BLaER1 treated with 17β-estradiol and CSF1 and Interleukin-3, amounts not matched to agents 10 nM and 100 nM (cell line): ENCODE data around the gene E4F1.

Experiments used
- H3K27ac ChIP-seq, 11 experiments: shearing (Covaris generic); formaldehyde crosslinking; 2 replicates each; pipeline ENCODE4 v1.8.1; 2022
- H3K27me3 ChIP-seq, 11 experiments: shearing (Covaris generic); formaldehyde crosslinking; 2 replicates each; pipeline ENCODE4 v1.8.1; 2022
- H3K36me3 ChIP-seq, 11 experiments: shearing (Covaris generic); formaldehyde crosslinking; 2 replicates each; pipeline ENCODE4 v1.8.1; 2022
- H3K4me1 ChIP-seq, 10 experiments: shearing (Covaris generic); formaldehyde crosslinking; 2 replicates each; pipeline ENCODE4 v1.8.1; 2022
- H3K4me2 ChIP-seq, 11 experiments: shearing (Covaris generic); formaldehyde crosslinking; 2 replicates each; pipeline ENCODE4 v1.8.1; 2022
- H3K4me3 ChIP-seq, 10 experiments: shearing (Covaris generic); formaldehyde crosslinking; 2 replicates each; pipeline ENCODE4 v1.8.1; 2022
- H3K9ac ChIP-seq, 11 experiments: shearing (Covaris generic); formaldehyde crosslinking; 2 replicates each; pipeline ENCODE4 v1.8.1; 2022
- H3K9me3 ChIP-seq, 11 experiments: shearing (Covaris generic); formaldehyde crosslinking; replicated peaks in 1 of 11; 2 replicates each; pipeline ENCODE4 v1.8.1; 2022
- H4K20me1 ChIP-seq, 11 experiments: shearing (Covaris generic); formaldehyde crosslinking; 2 replicates each; pipeline ENCODE4 v1.8.1; 2022
- Cebpa-rat ChIP-seq, 11 experiments: shearing (Covaris generic); IDR thresholded peaks; 2 replicates each; pipeline ENCODE4 v1.8.1; 2022

Gene E4F1

GRCh38 chr16:2232094-2232990, 9.0 kb downstream of the E4F1 start:
- no peak overlapping the region for H3K4me2 ChIP-seq
- no peak overlapping the region for H3K4me3 ChIP-seq
- H4K20me1 ChIP-seq: peaks cover 46 to 98% (median 92%) of the 10 kb centered on the region in 11 experiments; a peak in 21 of 22 replicates
- no peak overlapping the region for H3K27ac ChIP-seq
- H3K9me3 ChIP-seq: no peaks in the 10 kb centered on the region
- peaks cover 78 to 97% (median 92%) of the 10 kb centered on the region in 11 experiments for H3K36me3 ChIP-seq
- peaks cover 7 to 16% (median 14%) of the 10 kb centered on the region in 10 experiments; a peak in 18 of 20 replicates for H3K4me1 ChIP-seq
- no peak for TF ChIP-seq Cebpa-rat (IDR thresholded peaks at IDR 0.05)
- no peak overlapping the region; a peak in 2 of 22 replicates for H3K9ac ChIP-seq
- peaks cover 14 to 24% (median 15%) of the 10 kb centered on the region in 11 experiments for H3K27me3 ChIP-seq

GRCh38 chr16:2233046-2233775, 9.8 kb downstream of the E4F1 start:
- Histone ChIP-seq H3K27me3 (peaks cover 19 to 32% (median 23%) of the 10 kb centered on the region in 11 experiments), H3K9me3 (no peaks in the 10 kb centered on the region), H3K27ac (no peak overlapping the region), H3K4me3 (no peak overlapping the region), H3K9ac (no peak overlapping the region), H3K4me2 (peak overlapping the region in 4 of 11 experiments; percentile 45 to 65 (median 61); a peak in 5 of 22 replicates), H3K36me3 (peaks cover 73 to 95% (median 85%) of the 10 kb centered on the region in 11 experiments), H4K20me1 (peaks cover 40 to 98% (median 93%) of the 10 kb centered on the region in 11 experiments; a peak in 21 of 22 replicates), H3K4me1 (peaks cover 7 to 16% (median 14%) of the 10 kb centered on the region in 10 experiments; a peak in 18 of 20 replicates)
- no peak for TF ChIP-seq Cebpa-rat (IDR thresholded peaks at IDR 0.05)

GRCh38 chr16:2233872-2234812, 10.8 kb downstream of the E4F1 start:
- H4K20me1 ChIP-seq: peaks cover 31 to 98% (median 93%) of the 10 kb centered on the region in 11 experiments; a peak in 21 of 22 replicates
- no peak overlapping the region for H3K4me3 ChIP-seq
- peak overlapping the region in 6 of 11 experiments; percentile 4 to 65 (median 54); a peak in 11 of 22 replicates for H3K4me2 ChIP-seq
- no peak overlapping the region for H3K9ac ChIP-seq
- H3K9me3 ChIP-seq: no peaks in the 10 kb centered on the region
- H3K36me3 ChIP-seq: peaks cover 64 to 95% (median 81%) of the 10 kb centered on the region in 11 experiments
- H3K4me1 ChIP-seq: peaks cover 7 to 16% (median 14%) of the 10 kb centered on the region in 10 experiments; a peak in 18 of 20 replicates
- TF ChIP-seq Cebpa-rat (IDR thresholded peaks at IDR 0.05): no peak
- H3K27ac ChIP-seq: no peak overlapping the region
- peaks cover 19 to 37% (median 25%) of the 10 kb centered on the region in 11 experiments for H3K27me3 ChIP-seq

- H3K9me3 ChIP-seq: no peaks in the 10 kb centered on the region
- H3K27me3 ChIP-seq: peaks cover 19 to 37% (median 25%) of the 10 kb centered on the region in 11 experiments
- no peak for TF ChIP-seq Cebpa-rat (IDR thresholded peaks at IDR 0.05)
- H3K36me3 ChIP-seq: peaks cover 62 to 95% (median 81%) of the 10 kb centered on the region in 11 experiments
- no peak overlapping the region for H3K4me3 ChIP-seq
- no peak overlapping the region for H3K4me2 ChIP-seq
- no peak overlapping the region for H3K9ac ChIP-seq
- H4K20me1 ChIP-seq: peaks cover 27 to 98% (median 93%) of the 10 kb centered on the region in 11 experiments; a peak in 21 of 22 replicates
- H3K4me1 ChIP-seq: peaks cover 7 to 16% (median 12%) of the 10 kb centered on the region in 10 experiments; a peak in 18 of 20 replicates
- no peak overlapping the region for H3K27ac ChIP-seq
Measured at GRCh38 chr16:2234813-2235170, 11.4 kb downstream of the E4F1 start.

- Histone ChIP-seq H3K9ac (no peak overlapping the region), H3K9me3 (no peaks in the 10 kb centered on the region), H3K27me3 (peaks cover 19 to 37% (median 25%) of the 10 kb centered on the region in 11 experiments), H4K20me1 (peaks cover 23 to 98% (median 91%) of the 10 kb centered on the region in 11 experiments; a peak in 21 of 22 replicates), H3K27ac (no peak overlapping the region), H3K4me2 (no peak overlapping the region), H3K36me3 (peaks cover 60 to 95% (median 80%) of the 10 kb centered on the region in 11 experiments), H3K4me3 (no peak overlapping the region), H3K4me1 (peaks cover 7 to 16% (median 11%) of the 10 kb centered on the region in 10 experiments; a peak in 18 of 20 replicates)
- TF ChIP-seq Cebpa-rat (IDR thresholded peaks at IDR 0.05): no peak
Measured at GRCh38 chr16:2235234-2235651, 11.9 kb downstream of the E4F1 start.

- no peak for TF ChIP-seq Cebpa-rat (IDR thresholded peaks at IDR 0.05)
- Histone ChIP-seq H3K9ac (no peak overlapping the region), H3K27ac (no peak overlapping the region), H3K4me3 (no peak overlapping the region), H3K36me3 (peaks cover 56 to 93% (median 76%) of the 10 kb centered on the region in 11 experiments), H3K27me3 (peaks cover 19 to 37% (median 25%) of the 10 kb centered on the region in 11 experiments), H3K9me3 (no peaks in the 10 kb centered on the region), H3K4me2 (no peak overlapping the region), H4K20me1 (peaks cover 19 to 98% (median 86%) of the 10 kb centered on the region in 11 experiments; a peak in 21 of 22 replicates), H3K4me1 (peaks cover 1 to 16% (median 11%) of the 10 kb centered on the region in 10 experiments; a peak in 16 of 20 replicates)
Measured at GRCh38 chr16:2235695-2236336, 12.4 kb downstream of the E4F1 start.

GRCh38 chr16:2236337-2237101, 13.1 kb downstream of the E4F1 start, which contains the start of gene DNASE1L2:
Gene DNASE1L2, plus strand, starts transcription at chr16:2236444. Its CDS starts 373 bp downstream, at chr16:2236817.
- H3K4me2 ChIP-seq: no peak within 1 kb of the TSS

More at GRCh38 chr16:2236337-2237101, 13.1 kb downstream of the E4F1 start, which contains the start of gene DNASE1L2:
- no peak within 1 kb of the TSS for H3K4me3 ChIP-seq
- peaks cover 0 to 16% (median 11%) of the 10 kb centered on the region in 10 experiments; a peak in 12 of 20 replicates for H3K4me1 ChIP-seq
- no peak within 1 kb of the TSS for H3K27ac ChIP-seq
- TF ChIP-seq Cebpa-rat (IDR thresholded peaks at IDR 0.05): no peak
- H3K27me3 ChIP-seq: peaks cover 19 to 37% (median 25%) of the 10 kb centered on the region in 11 experiments
- H3K9ac ChIP-seq: no peak within 1 kb of the TSS
- H4K20me1 ChIP-seq: peaks cover 16 to 92% (median 78%) of the 10 kb centered on the region in 11 experiments; a peak in 21 of 22 replicates
- H3K9me3 ChIP-seq: no peaks in the 10 kb centered on the region
- peaks cover 48 to 89% (median 70%) of the 10 kb centered on the region in 11 experiments for H3K36me3 ChIP-seq
